ENCODE results near the gene DDX1.

DDX1 gene

GRCh38 chr2:15562354-15563031, 29.2 kb upstream of the DDX1 start:
- no peak for FAIRE-seq

- no peak for FAIRE-seq
These were observed 28.2 kb upstream of the DDX1 start for GRCh38 chr2:15563227-15564100.

GRCh38 chr2:15565392-15565791, 26.3 kb upstream of the DDX1 start:
- no peak for FAIRE-seq

GRCh38 chr2:15565994-15566671, 25.5 kb upstream of the DDX1 start:
- no peak for FAIRE-seq

GRCh38 chr2:15566912-15567311, 24.8 kb upstream of the DDX1 start:
- no peak for FAIRE-seq

GRCh38 chr2:15568874-15569273, 22.8 kb upstream of the DDX1 start:
- no peak for FAIRE-seq

- no peak for FAIRE-seq
These were observed 21.6 kb upstream of the DDX1 start for GRCh38 chr2:15570104-15570503.

- no peak for FAIRE-seq
These were observed 19.9 kb upstream of the DDX1 start for GRCh38 chr2:15571729-15572128.

GRCh38 chr2:15577071-15577735, 14.5 kb upstream of the DDX1 start:
- no peak for FAIRE-seq

- no peak for FAIRE-seq
These were observed 12.0 kb upstream of the DDX1 start for GRCh38 chr2:15579641-15580040.

- FAIRE-seq = no peak
These were observed 11.2 kb upstream of the DDX1 start for GRCh38 chr2:15580451-15580850.

GRCh38 chr2:15582710-15583357, 8.8 kb upstream of the DDX1 start:
- no peak for FAIRE-seq

GRCh38 chr2:15583826-15584225, 7.8 kb upstream of the DDX1 start:
- FAIRE-seq = no peak

- FAIRE-seq = no peak
These were observed 7.4 kb upstream of the DDX1 start for GRCh38 chr2:15584316-15584715.

GRCh38 chr2:15584767-15585469, 6.8 kb upstream of the DDX1 start:
- no peak for FAIRE-seq

- FAIRE-seq = no peak
These were observed 3.2 kb upstream of the DDX1 start for GRCh38 chr2:15588329-15588919.

- FAIRE-seq = no peak
These were observed 336 bp upstream of the DDX1 start for GRCh38 chr2:15591373-15591691.

GRCh38 chr2:15593327-15593705, 1.6 kb downstream of the DDX1 start:
- FAIRE-seq = no peak

- no peak for FAIRE-seq
These were observed 2.9 kb downstream of the DDX1 start for GRCh38 chr2:15594291-15595256.

GRCh38 chr2:15595342-15595905, 3.8 kb downstream of the DDX1 start:
- FAIRE-seq = no peak
